T-helper 9 cell (primary cell): ENCODE measurements around the gene SETD5.
"Not testable (repeated sequence)": the region's sequence is repeated elsewhere in the genome, so short reads cannot be mapped to it uniquely, and the experiment has no call there.

Source experiments
- DNase-seq: peaks from one replicate; pipeline ENCODE4 v3.0.0-alpha.2; 2020

SETD5 gene

DNA sequence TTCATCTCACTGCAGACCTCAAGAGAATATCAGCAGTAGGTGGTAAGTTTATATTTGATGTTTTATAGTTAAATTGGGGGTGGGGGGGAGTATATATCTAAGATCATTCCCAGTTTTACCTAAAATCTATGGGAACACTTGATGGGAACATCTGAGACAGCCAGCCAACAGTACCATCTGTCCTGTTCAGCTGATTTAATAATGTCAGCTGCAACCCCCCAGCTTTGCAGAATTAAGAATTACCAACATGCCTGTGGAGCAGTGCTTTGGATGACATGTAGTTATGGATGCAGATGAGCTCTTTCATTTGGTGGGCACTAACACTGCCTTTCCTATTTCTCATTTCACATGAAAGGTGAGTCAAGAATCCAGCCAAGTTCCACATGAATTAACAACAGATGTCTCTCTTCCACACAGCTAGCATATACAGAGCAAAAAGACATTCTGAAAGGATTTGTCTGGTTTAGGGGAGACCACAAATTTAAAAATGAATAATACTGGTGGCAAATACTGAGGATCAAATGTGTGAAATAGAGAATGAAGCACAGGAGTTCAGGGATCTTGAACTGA, 76.2 kb downstream of the SETD5 start:
- DNase-seq = no peak

DNA sequence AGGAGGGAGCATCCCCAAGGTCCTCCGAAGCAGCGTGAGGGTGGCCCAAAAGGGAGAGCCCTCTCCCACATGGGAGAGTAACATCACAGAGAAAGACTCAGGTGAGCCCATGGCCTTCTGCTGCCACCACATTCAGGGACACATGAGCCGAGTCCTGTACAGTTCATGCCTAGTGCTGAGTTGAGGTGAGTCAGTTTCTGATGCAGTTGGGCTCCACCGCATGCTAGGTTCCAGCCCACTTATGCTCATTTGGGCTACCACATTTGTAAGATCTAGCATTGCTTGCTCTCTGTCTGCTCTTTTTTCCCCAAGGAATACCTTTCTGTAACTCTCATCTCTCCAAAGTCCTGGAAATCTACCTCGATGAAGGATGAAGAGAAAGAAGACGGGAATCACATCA, 77.1 kb downstream of the SETD5 start:
- no peak for DNase-seq

DNA sequence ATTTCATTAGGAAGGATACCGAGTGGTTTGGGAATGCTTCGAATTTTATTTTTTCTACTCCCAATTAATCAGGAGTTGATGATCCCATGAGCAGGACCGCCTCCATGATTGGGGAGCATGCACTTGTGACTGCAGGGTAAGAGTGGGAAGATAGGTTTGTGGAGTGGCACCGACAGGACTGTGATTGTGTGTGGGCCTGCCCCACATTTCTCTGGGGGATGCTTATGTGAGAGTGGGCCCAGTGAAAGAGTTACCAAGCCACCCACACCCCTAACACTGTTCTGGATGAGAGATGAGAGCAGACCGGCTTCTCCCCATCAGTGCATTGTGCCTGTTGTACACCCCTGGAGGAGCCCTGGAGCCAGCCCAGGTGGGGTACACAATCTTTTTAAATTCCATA, 79.5 kb downstream of the SETD5 start:
- DNase-seq = no peak

DNA sequence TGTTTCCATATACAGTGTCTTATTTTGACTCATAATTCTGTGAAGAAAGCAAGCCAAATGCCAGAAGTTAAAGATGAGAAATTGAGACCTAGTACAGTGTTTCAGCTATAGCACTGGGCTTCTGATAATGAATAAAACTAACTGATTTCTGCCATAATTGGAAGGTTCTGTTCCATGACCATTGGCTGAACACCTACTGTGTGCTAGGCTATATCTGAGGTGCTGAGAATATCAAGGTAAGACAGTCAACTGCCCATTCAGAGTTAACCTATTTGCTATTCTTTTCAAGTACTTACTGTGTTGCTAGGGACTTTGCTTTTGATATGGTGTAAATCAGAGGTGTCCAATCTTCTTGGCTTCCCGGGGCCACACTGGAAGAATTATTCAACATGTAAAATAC, 82.8 kb downstream of the SETD5 start:
- DNase-seq = no peak

DNA sequence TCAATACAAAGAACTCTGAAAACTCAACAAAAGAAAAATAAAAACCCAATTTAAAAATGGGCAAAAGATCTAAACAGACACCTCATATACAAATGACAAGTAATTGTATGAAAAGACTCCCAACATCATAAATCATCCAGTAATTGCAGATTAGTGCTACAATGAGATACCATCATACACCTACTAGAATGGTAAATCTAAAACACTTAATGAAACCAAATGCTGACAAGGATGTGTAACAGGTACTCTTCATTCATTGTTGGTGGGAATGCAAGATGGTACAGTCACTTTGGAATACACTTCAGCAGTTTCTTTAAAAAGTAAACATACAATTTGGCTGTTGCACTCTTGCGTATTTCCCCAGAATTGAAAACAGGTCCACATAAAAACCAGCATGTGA, 87.8 kb downstream of the SETD5 start:
- no peak for DNase-seq

DNA sequence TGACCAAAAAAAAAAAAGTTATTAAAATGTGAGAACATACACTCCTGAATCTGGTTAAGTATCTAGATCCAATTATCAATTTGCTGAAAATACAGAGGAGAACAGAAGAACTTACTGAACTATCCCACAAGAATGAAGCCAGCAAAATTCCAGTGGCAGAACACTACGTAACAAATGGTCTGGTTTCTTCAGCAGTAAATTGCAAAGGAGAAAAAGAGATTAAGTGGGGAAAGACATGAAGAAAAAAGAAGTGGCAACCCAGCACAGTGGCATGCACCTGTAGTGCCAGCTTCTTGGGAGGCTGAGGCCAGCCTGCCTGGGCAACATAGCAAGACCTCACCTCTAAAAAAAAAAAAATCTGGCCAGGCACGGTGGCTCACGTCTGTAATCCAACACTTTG, 94.1 kb downstream of the SETD5 start:
- no peak for DNase-seq

DNA sequence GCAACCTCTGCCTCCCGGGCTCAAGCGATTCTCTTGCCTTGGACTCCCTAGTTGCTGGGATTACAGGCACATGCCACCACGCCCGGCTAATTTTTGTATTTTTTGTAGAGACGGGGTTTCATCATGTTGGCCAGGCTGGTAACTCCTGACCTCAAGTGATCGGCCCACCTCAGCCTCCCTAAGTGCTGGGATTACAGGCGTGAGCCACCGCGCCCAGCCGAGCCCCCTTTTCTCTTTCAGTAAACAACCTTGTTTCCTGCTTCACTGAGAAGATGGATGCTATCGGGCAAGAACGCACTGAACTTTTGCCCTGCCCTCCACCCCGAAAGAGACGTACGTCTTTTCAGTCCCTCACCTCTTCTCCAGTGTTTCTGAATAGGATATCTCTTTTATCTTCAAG, 96.6 kb downstream of the SETD5 start:
- not testable (repeated sequence) for DNase-seq

DNA sequence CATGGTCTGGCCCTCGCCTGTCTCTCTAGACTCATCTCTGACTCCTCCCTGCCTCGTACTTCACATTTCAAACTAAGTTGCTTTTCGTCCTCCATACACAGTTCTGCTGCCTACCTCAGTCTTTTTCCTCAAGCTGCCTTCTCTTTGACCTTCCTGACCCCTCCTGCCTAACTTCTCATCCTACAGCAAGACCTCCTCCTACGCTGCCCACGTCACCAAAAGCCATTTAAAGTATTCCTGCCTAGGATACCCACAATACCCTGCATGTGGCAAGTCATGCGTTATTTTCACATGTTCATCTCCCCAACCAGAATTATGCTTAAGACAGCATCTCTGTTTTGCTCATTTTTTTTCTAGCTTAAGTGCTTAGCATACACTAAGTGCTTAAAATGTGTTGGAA, 99.5 kb downstream of the SETD5 start:
- no peak for DNase-seq

DNA sequence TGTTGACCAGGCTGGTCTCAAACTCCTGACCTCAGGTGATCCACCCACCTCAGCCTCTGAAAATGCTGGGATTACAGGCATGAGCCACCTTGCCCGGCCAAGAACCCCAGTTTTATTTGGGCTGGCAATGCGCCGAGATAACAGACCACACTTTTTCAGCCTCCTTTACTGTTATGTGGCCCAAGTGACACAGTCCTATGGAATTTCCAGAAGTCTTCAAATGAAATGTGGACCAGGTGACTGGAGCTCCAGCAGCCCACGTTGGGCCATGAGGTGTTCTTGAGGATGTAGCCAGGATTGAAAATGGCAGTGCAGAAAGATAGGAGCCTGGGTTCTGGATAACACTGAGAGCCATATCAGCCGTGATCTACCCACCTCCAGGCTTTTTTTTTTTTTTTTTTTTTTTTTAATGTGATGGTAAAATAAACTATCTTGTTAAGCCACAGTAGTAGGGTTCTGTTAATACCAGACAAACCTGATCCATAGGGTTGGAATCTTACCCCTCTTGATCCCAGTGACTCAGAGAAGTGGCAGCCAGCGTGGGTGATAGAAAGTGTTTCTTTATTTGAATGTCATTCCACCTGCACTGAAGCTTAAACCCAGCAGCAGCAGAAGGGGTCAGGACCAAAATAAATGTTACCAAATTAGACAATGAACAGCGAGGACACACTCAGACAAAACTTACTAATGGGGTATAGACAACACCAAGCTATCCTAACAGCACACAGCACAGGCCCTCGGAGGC, 100.6 kb downstream of the SETD5 start:
- DNase-seq = no peak

DNA sequence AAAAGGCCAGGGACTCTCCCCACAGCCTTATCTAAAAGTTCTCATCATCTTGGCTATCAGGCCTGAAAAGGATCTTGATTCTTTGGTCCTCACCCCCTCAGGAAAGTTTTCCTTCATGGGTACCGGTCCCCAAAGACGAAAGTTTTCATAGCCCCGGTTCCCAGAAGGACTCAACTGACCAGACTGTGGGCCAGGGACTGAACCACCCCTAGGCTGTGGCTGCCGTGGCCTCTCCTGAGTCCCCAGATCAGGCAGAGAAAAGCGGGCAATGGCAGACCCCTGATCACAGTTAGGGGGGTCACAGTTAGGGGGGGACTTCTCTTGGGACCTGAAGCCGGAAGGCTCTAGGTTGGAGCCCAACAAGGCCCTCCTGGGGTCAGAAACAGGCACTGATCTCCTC, 101.4 kb downstream of the SETD5 start:
- no peak for DNase-seq

DNA sequence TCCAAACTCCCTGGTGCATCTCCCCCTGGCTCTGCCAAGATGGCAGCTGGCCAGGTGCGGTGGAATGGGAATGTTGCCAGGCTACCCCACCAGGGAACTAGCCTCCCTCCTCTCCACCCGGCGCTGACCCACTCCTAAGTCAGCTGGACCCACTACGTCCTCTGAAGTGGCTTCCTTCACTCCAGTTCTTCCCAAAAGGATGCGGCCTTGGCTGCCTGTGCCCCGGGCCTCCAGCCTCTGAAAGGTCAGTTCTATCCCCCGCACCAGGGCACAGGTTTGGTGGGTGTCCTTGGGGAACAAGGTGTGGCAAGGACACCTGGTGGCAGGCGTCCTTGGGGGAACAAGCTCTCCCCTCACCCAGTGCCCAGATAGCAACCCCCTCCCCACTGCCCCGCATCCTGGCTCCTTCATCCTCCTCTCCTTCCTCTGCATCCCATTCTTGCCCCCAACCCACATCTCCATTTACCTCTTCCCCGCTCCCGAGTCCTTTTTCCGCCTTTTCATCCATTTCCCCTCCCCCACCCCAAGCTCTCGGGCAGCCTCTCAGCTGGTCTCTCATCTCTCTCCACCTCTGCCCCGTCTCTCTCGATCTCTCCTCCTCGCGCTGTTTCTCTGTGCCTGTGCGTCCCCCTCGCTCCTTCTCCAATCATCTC, 102.2 kb downstream of the SETD5 start:
- DNase-seq = no peak

DNA sequence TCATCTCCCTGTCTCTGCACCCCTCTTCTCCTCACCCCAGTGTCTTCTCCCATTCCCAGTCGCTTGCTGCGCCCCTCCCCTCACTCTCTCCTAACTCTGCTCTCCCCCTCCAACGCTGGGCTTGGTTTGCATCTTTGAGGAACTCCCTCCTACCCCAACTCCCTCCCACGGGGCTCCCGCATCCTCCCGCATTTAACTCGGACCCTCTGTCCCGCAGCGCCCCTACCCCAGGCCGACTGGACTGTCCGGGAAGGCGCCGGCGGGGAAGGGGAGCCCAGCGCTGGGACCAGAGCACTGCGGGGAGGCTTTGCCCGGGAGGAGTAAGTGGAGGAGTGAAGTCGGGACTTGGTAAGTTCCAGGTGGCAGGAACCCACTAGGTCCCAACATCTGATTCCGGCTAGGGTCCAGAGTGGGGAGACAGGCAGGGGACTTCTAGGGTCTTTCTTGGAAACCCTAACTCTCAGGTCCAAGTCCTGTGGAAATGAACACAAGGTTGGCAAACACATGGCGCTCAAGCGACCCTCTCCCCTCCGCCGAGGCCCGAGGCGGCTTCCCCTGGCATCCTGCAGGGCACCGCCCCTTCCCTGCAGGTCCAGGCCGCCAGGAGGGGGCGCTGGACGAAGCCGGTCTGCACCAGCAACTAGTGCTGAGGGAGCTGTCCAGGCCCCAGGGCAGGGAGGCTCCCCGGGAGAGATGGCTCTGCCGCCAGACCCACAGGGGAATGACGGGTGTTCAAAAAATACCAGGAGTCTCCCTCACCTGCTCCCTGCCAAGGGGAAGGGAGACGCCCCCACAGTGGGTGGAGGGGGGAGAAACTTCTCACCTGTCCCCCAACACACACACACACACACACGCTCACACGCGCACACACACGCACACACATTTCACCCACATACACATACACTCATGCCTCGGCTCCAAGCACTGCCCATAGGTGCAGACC, 103.0 kb downstream of the SETD5 start:
- peak; percentile 55 for DNase-seq

DNA sequence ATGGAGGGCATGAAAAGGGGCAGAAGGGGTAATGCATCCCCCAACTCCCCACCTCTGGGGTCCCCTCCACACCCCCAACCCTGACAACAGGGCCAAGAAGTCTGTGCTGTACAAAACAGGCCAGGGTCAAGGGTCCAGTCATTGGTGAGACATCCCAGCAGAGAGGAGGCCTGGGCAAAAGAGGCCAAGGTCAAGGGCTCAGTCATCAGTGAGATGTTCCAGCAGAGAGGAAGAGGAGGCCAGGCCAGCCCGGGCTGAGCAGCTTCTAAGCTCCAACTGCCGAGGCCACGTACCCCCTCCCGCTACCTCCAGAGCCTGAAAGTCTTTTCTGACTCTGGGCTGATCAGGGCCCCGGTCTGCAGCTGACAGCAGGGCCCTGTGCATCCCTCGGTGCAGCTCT, 103.8 kb downstream of the SETD5 start:
- no peak for DNase-seq

DNA sequence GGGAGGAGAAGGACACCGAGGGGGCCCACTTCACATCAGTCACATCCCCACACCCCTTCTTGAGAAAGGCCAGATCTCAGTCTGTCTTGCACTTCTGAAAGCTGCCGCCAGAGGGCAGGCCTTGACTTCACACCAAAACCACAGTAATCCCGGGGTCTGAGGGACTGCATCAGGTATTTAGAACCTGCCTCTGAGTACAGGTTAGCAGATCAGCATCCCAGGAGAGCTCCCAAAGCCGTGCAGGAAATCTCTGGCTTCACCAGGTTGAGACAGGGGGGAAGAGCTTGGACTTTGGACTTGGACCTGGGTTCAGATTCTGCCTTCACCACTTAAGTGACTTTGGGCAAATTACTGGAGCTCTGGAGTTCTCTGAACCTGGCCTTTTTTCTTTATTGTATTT, 105.9 kb downstream of the SETD5 start:
- peak; percentile 55 for DNase-seq

DNA sequence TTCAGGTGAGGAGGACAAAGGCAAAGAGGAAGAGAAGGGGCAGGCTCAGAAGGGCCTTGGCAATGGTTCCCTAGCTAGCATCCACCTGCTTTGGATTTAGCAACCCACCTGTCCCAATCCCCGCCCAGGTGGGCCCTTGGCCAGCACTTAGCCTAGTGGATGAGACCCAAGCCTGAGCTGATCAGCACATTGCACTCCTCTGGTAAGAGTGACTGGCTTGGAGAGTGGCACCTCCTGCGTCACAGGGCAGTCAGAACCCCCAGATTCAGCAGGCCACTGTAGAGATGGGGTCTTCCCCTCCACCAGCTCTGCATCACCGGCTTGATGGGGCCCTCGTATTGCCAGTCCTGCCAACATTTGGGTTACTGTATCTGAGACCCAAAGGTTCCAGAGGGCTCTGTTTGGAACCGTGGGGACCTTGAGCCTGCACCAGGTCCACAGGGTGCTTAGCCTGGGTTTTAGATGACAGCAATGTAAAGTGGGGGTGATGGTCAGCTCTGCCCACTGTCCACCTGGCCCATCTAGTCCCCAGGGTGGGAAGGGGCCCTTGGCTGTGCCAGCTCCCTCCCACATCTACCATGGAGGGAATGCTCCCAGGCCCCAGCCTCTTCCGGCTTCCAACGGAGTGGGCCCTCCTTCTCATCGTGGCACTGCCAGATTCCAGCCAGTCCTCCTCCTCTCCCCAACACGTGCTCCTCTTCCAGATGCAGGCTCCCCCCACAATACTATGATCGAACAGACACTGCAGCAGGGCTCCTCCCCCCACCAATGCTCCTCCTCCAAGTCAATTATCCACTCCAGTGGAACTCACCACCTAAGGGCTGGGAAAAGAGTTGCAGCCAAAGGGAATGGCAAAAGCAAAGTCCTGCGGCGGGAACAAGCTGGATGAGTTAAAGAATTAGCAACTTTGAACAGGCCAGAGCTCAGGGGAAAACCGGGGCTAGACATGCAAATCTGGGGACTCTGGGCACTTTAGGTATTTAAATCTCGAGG, 110.5 kb downstream of the SETD5 start:
- DNase-seq = no peak

DNA sequence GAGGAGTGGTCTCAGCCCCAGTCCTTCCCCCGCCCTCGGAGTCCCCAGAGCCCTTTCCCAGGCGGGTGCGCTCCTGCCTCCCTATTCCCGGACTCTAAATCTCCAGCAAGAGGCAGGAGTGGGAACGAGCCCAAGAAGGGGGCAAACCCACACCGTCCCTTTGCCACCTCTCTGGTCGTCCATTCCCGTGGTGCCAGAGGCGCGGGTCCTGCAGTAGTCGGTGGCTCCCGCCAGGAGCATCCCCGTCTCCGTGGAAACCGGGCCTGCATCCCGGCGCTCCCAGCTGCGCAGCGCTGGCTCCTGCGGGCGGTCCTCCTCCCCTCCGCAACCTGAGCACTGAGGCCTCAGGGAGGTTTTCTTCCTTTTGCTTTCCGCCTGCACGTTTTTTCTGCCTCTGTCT, 111.4 kb downstream of the SETD5 start:
- no peak for DNase-seq

DNA sequence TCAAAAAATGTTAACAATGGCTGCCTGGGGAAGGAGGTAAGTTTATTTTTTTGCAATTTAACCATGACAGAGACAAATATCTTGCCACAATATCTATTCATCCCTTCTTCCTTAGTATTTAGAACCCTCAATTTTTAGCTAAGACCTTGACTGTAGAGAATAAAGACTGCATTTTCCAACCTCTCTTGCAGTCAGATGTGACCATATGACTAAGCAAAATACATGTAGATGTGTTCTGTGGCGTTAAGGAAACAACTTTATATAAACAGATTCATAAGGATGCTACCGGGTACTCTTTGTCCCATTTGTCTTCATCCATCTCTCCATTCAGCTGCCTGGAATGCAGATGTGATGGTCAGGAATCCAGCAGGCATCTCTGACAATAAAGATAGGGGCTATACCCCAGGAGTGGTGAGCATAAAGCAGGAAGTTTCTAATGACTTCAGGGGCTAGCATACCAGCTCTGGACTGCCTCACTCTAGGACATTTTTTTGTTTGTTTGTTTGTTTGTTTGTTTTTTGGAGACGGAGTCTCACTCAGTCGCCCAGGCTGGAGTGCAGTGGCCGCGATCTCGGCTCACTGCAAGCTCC, 115.1 kb downstream of the SETD5 start:
- DNase-seq = no peak

DNA sequence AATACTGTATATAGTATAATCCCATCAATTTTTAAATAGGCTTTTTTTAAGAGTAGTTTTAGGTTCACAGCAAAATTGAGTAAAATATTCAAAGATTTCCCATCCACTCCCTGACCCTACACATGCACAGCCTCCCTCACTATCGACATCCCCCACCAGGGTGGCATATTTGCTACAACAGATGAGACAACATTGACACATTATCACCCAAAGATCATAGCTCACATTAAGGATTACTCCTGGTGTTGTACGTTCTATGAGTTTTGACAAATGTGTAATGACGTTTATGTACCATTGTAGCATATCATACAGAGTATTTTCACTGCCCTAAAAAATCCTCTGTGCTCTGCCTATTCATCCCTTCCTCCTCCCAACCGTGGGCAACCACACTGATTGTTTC, 116.9 kb downstream of the SETD5 start:
- no peak for DNase-seq

DNA sequence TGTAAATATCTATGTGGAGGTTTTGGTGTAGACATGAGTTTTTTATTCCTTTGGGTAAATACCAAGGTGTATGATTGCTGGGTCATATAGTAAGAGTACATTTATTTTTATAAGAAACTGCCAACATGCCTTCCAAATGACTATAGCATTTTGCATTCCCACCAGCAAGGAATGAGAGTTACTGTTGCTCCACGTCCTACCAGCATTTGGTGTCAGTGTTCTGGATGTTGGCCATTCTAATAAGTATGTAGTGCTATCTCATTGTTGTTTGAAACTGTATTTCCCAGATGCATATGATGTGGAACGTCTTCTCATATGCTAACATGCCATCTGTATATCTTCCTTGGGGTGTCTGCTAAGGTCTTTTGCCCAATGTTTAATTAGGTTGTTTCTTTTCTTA, 117.5 kb downstream of the SETD5 start:
- no peak for DNase-seq

DNA sequence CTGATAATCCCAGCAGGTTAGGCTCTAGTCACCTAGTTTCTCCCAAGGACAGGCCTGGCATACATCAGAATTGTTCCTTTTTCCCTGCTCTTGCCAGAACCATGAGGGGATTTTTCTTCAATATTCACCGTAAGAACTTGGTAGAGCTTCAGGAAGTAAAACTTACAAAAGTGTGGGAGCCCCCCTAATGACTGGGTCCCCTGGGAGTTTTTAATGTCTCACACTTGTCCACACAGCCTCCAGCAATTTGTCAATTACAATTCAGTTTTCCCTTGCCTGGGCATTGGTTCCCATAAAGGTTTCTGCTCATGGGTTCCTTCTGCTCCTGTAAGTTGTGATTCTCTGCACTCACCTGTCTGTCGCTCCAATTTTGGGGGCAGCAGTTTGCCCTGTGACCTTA, 127.7 kb downstream of the SETD5 start:
- DNase-seq = no peak
